ENCODE results near the gene ARHGAP42.

The ARHGAP42 gene

GRCh38 chr11:100970283-100971164 is 283.4 kb downstream of the ARHGAP42 start:
- H3K9me3 Mint-ChIP-seq = peaks cover 6 to 13% of the 10 kb centered on the region in 2 donors
- H3K27me3 Mint-ChIP-seq = no peaks in the 10 kb centered on the region
- no peak overlapping the region for H3K4me3 Mint-ChIP-seq

GRCh38 chr11:100972046-100972445 is 285.0 kb downstream of the ARHGAP42 start:
- ATAC-seq (replicated peaks) (no peak), DNase-seq (no peak)
- Mint-ChIP-seq H3K36me3 (ENCODE audit: insufficient read depth) (no peaks in the 10 kb centered on the region), H3K27me3 (no peaks in the 10 kb centered on the region), H3K4me1 (ENCODE audit: low read depth in 2 of 2) (no peaks in the 10 kb centered on the region), H3K27ac (no peak overlapping the region), H3K4me3 (no peak overlapping the region), H3K9me3 (peaks cover 6 to 9% of the 10 kb centered on the region in 2 donors)

More at GRCh38 chr11:100970283-100971164, 283.4 kb downstream of the ARHGAP42 start:
- Mint-ChIP-seq H3K27ac (no peak overlapping the region), H3K4me1 (ENCODE audit: low read depth in 2 of 2) (no peaks in the 10 kb centered on the region), H3K36me3 (ENCODE audit: insufficient read depth) (no peaks in the 10 kb centered on the region)
- DNase-seq = no peak
- no peak for ATAC-seq (replicated peaks)

- H3K4me3 Mint-ChIP-seq = no peak overlapping the region
- H3K36me3 Mint-ChIP-seq (ENCODE audit: insufficient read depth) = no peaks in the 10 kb centered on the region
- no peak overlapping the region for H3K27ac Mint-ChIP-seq
- H3K27me3 Mint-ChIP-seq = no peaks in the 10 kb centered on the region
- H3K4me1 Mint-ChIP-seq (ENCODE audit: low read depth in 2 of 2) = no peaks in the 10 kb centered on the region
- DNase-seq = no peak
- no peak for ATAC-seq (replicated peaks)
- peaks cover 0 to 7% of the 10 kb centered on the region in 2 donors for H3K9me3 Mint-ChIP-seq
These were observed 291.4 kb downstream of the ARHGAP42 start for GRCh38 chr11:100978442-100978841.

GRCh38 chr11:100978939-100979338 is 291.9 kb downstream of the ARHGAP42 start:
- H3K9me3 Mint-ChIP-seq = peaks cover 0 to 4% of the 10 kb centered on the region in 2 donors

GRCh38 chr11:100980156-100980555 is 293.1 kb downstream of the ARHGAP42 start:
- no peak for ATAC-seq (replicated peaks)
- peaks cover 0 to 4% of the 10 kb centered on the region in 2 donors for H3K9me3 Mint-ChIP-seq

More at GRCh38 chr11:100978939-100979338, 291.9 kb downstream of the ARHGAP42 start:
- ATAC-seq (replicated peaks) (no peak), DNase-seq (no peak)
- Mint-ChIP-seq H3K27ac (no peak overlapping the region), H3K4me3 (no peak overlapping the region), H3K4me1 (ENCODE audit: low read depth in 2 of 2) (no peaks in the 10 kb centered on the region), H3K36me3 (ENCODE audit: insufficient read depth) (no peaks in the 10 kb centered on the region), H3K27me3 (no peaks in the 10 kb centered on the region)

GRCh38 chr11:100981196-100981824 is 294.2 kb downstream of the ARHGAP42 start:
- Mint-ChIP-seq H3K4me3 (no peak overlapping the region), H3K27me3 (no peaks in the 10 kb centered on the region), H3K4me1 (ENCODE audit: low read depth in 2 of 2) (no peaks in the 10 kb centered on the region), H3K27ac (no peak overlapping the region), H3K9me3 (peaks cover 6 to 9% of the 10 kb centered on the region in 2 donors), H3K36me3 (ENCODE audit: insufficient read depth) (no peaks in the 10 kb centered on the region)
- no peak for DNase-seq
- no peak for ATAC-seq (replicated peaks)

More at GRCh38 chr11:100980156-100980555, 293.1 kb downstream of the ARHGAP42 start:
- Mint-ChIP-seq H3K27ac (no peak overlapping the region), H3K4me3 (no peak overlapping the region), H3K36me3 (ENCODE audit: insufficient read depth) (no peaks in the 10 kb centered on the region), H3K4me1 (ENCODE audit: low read depth in 2 of 2) (no peaks in the 10 kb centered on the region), H3K27me3 (no peaks in the 10 kb centered on the region)
- DNase-seq = no peak

- Mint-ChIP-seq H3K27ac (no peak overlapping the region), H3K27me3 (no peaks in the 10 kb centered on the region), H3K4me1 (ENCODE audit: low read depth in 2 of 2) (no peaks in the 10 kb centered on the region), H3K9me3 (peaks cover 4 to 11% of the 10 kb centered on the region in 2 donors), H3K36me3 (ENCODE audit: insufficient read depth) (no peaks in the 10 kb centered on the region), H3K4me3 (no peak overlapping the region)
- DNase-seq (no peak), ATAC-seq (replicated peaks) (no peak)
These were observed 297.6 kb downstream of the ARHGAP42 start for GRCh38 chr11:100984668-100985067.

- Mint-ChIP-seq H3K27me3 (no peaks in the 10 kb centered on the region), H3K4me1 (ENCODE audit: low read depth in 2 of 2) (no peaks in the 10 kb centered on the region), H3K9me3 (peaks cover 2 to 6% of the 10 kb centered on the region in 2 donors), H3K36me3 (ENCODE audit: insufficient read depth) (no peaks in the 10 kb centered on the region), H3K4me3 (no peak overlapping the region), H3K27ac (no peak overlapping the region)
- no peak for ATAC-seq (replicated peaks)
- DNase-seq = no peak
These were observed 303.8 kb downstream of the ARHGAP42 start for GRCh38 chr11:100990931-100991330.

GRCh38 chr11:100991541-100991940 is 304.5 kb downstream of the ARHGAP42 start:
- Mint-ChIP-seq H3K4me3 (no peak overlapping the region), H3K27ac (no peak overlapping the region), H3K9me3 (peaks cover 0 to 1% of the 10 kb centered on the region in 2 donors), H3K27me3 (no peaks in the 10 kb centered on the region), H3K4me1 (ENCODE audit: low read depth in 2 of 2) (no peaks in the 10 kb centered on the region), H3K36me3 (ENCODE audit: insufficient read depth) (no peaks in the 10 kb centered on the region)
- ATAC-seq (replicated peaks) = no peak
- no peak for DNase-seq

- ATAC-seq (replicated peaks) (no peak), DNase-seq (no peak)
- Mint-ChIP-seq H3K4me3 (no peak overlapping the region), H3K9me3 (peaks cover 10 to 11% of the 10 kb centered on the region in 2 donors), H3K4me1 (ENCODE audit: low read depth in 2 of 2) (no peaks in the 10 kb centered on the region), H3K27ac (no peak overlapping the region), H3K36me3 (ENCODE audit: insufficient read depth) (no peaks in the 10 kb centered on the region), H3K27me3 (no peaks in the 10 kb centered on the region)
These were observed 307.9 kb downstream of the ARHGAP42 start for GRCh38 chr11:100994966-100995365.

GRCh38 chr11:100999756-101000155 is 312.7 kb downstream of the ARHGAP42 start:
- no peak overlapping the region for H3K4me3 Mint-ChIP-seq
- no peaks in the 10 kb centered on the region for H3K4me1 Mint-ChIP-seq (ENCODE audit: low read depth in 2 of 2)
- DNase-seq (no peak), ATAC-seq (replicated peaks) (no peak)
- no peaks in the 10 kb centered on the region for H3K36me3 Mint-ChIP-seq (ENCODE audit: insufficient read depth)
- no peaks in the 10 kb centered on the region for H3K27me3 Mint-ChIP-seq
- no peak overlapping the region for H3K27ac Mint-ChIP-seq
- peaks cover 10 to 12% of the 10 kb centered on the region in 2 donors for H3K9me3 Mint-ChIP-seq

- DNase-seq = no peak
- Mint-ChIP-seq H3K9me3 (peaks cover 10 to 12% of the 10 kb centered on the region in 2 donors), H3K4me1 (ENCODE audit: low read depth in 2 of 2) (no peaks in the 10 kb centered on the region), H3K27me3 (no peaks in the 10 kb centered on the region), H3K4me3 (no peak overlapping the region), H3K36me3 (ENCODE audit: insufficient read depth) (no peaks in the 10 kb centered on the region), H3K27ac (no peak overlapping the region)
- no peak for ATAC-seq (replicated peaks)
These were observed 316.4 kb downstream of the ARHGAP42 start for GRCh38 chr11:101003468-101003867.

- DNase-seq (no peak), ATAC-seq (replicated peaks) (no peak)
- Mint-ChIP-seq H3K27ac (no peak overlapping the region), H3K36me3 (ENCODE audit: insufficient read depth) (no peaks in the 10 kb centered on the region), H3K4me1 (ENCODE audit: low read depth in 2 of 2) (no peaks in the 10 kb centered on the region), H3K4me3 (no peak overlapping the region), H3K27me3 (no peaks in the 10 kb centered on the region), H3K9me3 (peaks cover 9 to 26% of the 10 kb centered on the region in 2 donors)
These were observed 322.0 kb downstream of the ARHGAP42 start for GRCh38 chr11:101008961-101009689.
